Psoas muscle (tissue), 8 donors: Measurements from ENCODE around the gene LSP1. TPM values are rescaled to one million over a fixed set of nuclear protein-coding genes. Genes with fewer than 3 reads are reported as not detected.
A peak's percentile ranks its signal among the peaks of the same experiment; 100 is the strongest.

Source experiments
- ATAC-seq, 4 donors: fragments of 200-7000 bp; cut with Tn5 transposase; one replicate each; pipeline ENCODE4 v1.9.1; 2020; ENCODE audit warnings: moderate library complexity in 3 of 4, mild to moderate bottlenecking in 2 of 4
- DNase-seq, 2 donors: peaks; one replicate each; pipeline ENCODE4 v3.0.0-alpha.2; 2020
- H3K27ac ChIP-seq: fragments of 200-600 bp; one replicate; pipeline ENCODE4 v1.8.0; 2022
- H3K27me3 ChIP-seq, 3 donors: fragments of 200-600 bp in 1 of 3; one replicate each; pipeline versions ENCODE4 v1.6.1 to v1.8.0; 2013 to 2022; ENCODE audit warnings: low read length in 2 of 3, mild to moderate bottlenecking in 2 of 3, moderate library complexity in 1 of 3; ENCODE audit not compliant: insufficient read depth in 3 of 3
- H3K36me3 ChIP-seq, 2 donors: fragments of 200-600 bp in 1 of 2; one replicate each; pipeline versions ENCODE4 v1.6.1 to v1.8.0; 2013 to 2022; ENCODE audit warnings: low read depth in 1 of 2, mild to moderate bottlenecking in 1 of 2, moderate library complexity in 1 of 2; ENCODE audit not compliant: insufficient read depth in 1 of 2
- H3K4me1 ChIP-seq: fragments of 200-600 bp; one replicate; pipeline ENCODE4 v1.8.0; 2022
- H3K4me3 ChIP-seq: fragments of 200-600 bp; one replicate; pipeline ENCODE4 v1.8.0; 2022; ENCODE audit warnings: mild to moderate bottlenecking
- H3K9me3 ChIP-seq: fragments of 200-600 bp; one replicate; pipeline ENCODE4 v1.8.0; 2022
- CTCF ChIP-seq: fragments of 200-600 bp; IDR thresholded peaks from one replicate; pipeline ENCODE4 v1.8.0; 2022; ENCODE audit warnings: antibody characterized with exemption
- WGBS, 3 donors: extraction: QIAGEN DNeasy Blood & Tissue Kit; methylation state at CpG; one replicate each; pipeline versions ENCODE4 v1.1.6 to v1.1.7; 2013; 5-methylcytosine and 5-hydroxymethylcytosine counted together
- intact Hi-C, 2 donors: fragments of 100-400 bp; cut with DNase I; formaldehyde crosslinking; loops; one replicate each; pipeline versions ENCODE4 v1.11.0 to v1.14.2; 2022
- polyA plus RNA-seq, 3 donors: library from polyadenylated mRNA; stranded (reverse); fragments of 200-250 nt; gene quantifications; one replicate each; pipeline ENCODE4 v1.2.3, GENCODE V29; 2013
- total RNA-seq, 4 donors: library from RNA; stranded (reverse); fragmentation: NEBNext Ultra II Directional in 2 of 4; extraction: Animal tissue kit (Norgen Biotek cat#: 25700) in 2 of 4; gene quantifications; one replicate each; pipeline versions ENCODE4 v1.2.1 to v1.2.4, GENCODE V29; 2021 to 2023
- donor health status: healthy with polysubstance abuse.
- donor health status: DM: no; HTN: no; CAD: no; lungs with moderate emphysema.
- donor health status: Bipolar disorder and iron deficiency.
- donor health status: healthy.
- donor health status: DM: yes; HTN: yes; CAD: no.
- donor health status: DM: no; HTN: no; CAD: no.
- donor health status: DM: no; HTN: no; CAD: no.
- donor health status: DM: yes; HTN: yes; CAD: no.

The LSP1 gene
- total and polyA plus RNA-seq, 7 donors = 7.5 to 27.1 (median 14.4) TPM

- DNase-seq (no peak), ATAC-seq (peak in 3 of 4 donors; percentile 7 to 10 (median 7))
- no peaks in the 10 kb centered on the region for H3K27me3 ChIP-seq
- H3K27ac ChIP-seq = peak overlapping the region; percentile 82
- 77 to 85% (median 79%) methylated on average over 26 to 33 of the region's 33 CpGs for WGBS, 3 donors
- no peaks in the 10 kb centered on the region for H3K9me3 ChIP-seq
- TF ChIP-seq CTCF = no peak
- intact Hi-C loops = loop anchor here in 1 of 2 donors (10.0 kb wide), 1 partner anchor 55 kb away; the partner anchor contains the start of gene MRPL23
- peaks cover 0 to 4% of the 10 kb centered on the region in 2 donors for H3K36me3 ChIP-seq
- H3K4me3 ChIP-seq = no peak overlapping the region
- peaks cover 35% of the 10 kb centered on the region for H3K4me1 ChIP-seq
Observed at GRCh38 chr11:1889941-1890855, 37.3 kb downstream of the LSP1 start.

GRCh38 chr11:1890856-1891830 lies 38.3 kb downstream of the LSP1 start:
- intact Hi-C loops = loop anchor here in 1 of 2 donors (10.0 kb wide), 1 partner anchor 54 kb away; the partner anchor contains the start of gene MRPL23
- ATAC-seq (peak; percentile 83 to 89 (median 88)), DNase-seq (peak; percentile 74 to 79)
- no peaks in the 10 kb centered on the region for H3K9me3 ChIP-seq
- peak overlapping the region; percentile 42 for H3K4me3 ChIP-seq
- H3K36me3 ChIP-seq = peaks cover 0 to under 1% of the 10 kb centered on the region in 2 donors
- WGBS, 3 donors = 28 to 57% (median 36%) methylated on average over 33 to 34 of the region's 34 CpGs
- H3K4me1 ChIP-seq = peaks cover 35% of the 10 kb centered on the region
- TF ChIP-seq CTCF = no peak
- peak overlapping the region; percentile 82 for H3K27ac ChIP-seq
- H3K27me3 ChIP-seq = no peaks in the 10 kb centered on the region

- 53 to 67% (median 53%) methylated on average over 7 of the region's 7 CpGs for WGBS, 3 donors
- TF ChIP-seq CTCF = no peak
- no peak for ATAC-seq
- H3K27me3 ChIP-seq = no peaks in the 10 kb centered on the region
- H3K9me3 ChIP-seq = no peaks in the 10 kb centered on the region
- peak within 1 kb of the TSS; percentile 42 for H3K4me3 ChIP-seq
- no peak for DNase-seq
- H3K27ac ChIP-seq = peak within 1 kb of the TSS; percentile 82
- H3K4me1 ChIP-seq = peaks cover 35% of the 10 kb centered on the region
- intact Hi-C loops = loop anchor here (1.0 to 10.0 kb wide), 2 partner anchors 25 to 53 kb away; partner anchors contain the start of gene MRPL23 (in 1 of the 2)
- no peaks in the 10 kb centered on the region for H3K36me3 ChIP-seq
Observed at GRCh38 chr11:1891831-1892115, 38.9 kb downstream of the LSP1 start, which contains the start of gene PRR33. Gene PRR33 (minus strand): TSS chr11:1891895. CDS start chr11:1890584, 1,311 bp downstream.

GRCh38 chr11:1892116-1892515 lies 39.2 kb downstream of the LSP1 start:
- Histone ChIP-seq H3K9me3 (no peaks in the 10 kb centered on the region), H3K4me3 (no peak overlapping the region), H3K4me1 (peaks cover 35% of the 10 kb centered on the region), H3K27me3 (no peaks in the 10 kb centered on the region), H3K27ac (peak overlapping the region; percentile 23), H3K36me3 (no peaks in the 10 kb centered on the region)
- WGBS, 3 donors = 75 to 91% (median 87%) methylated on average over 7 of the region's 7 CpGs
- TF ChIP-seq CTCF = no peak
- no peak for DNase-seq
- intact Hi-C loops = loop anchor here (1.0 to 10.0 kb wide), 2 partner anchors 24 to 53 kb away; partner anchors contain the start of gene MRPL23 (in 1 of the 2)
- no peak for ATAC-seq
